SK-N-SH treated with all-trans-retinoic acid at 6 μM for 48 hours (cell line): ENCODE results near the gene CREB3L2.

ENCODE experiments used
- ATAC-seq: fragments of 200-7000 bp; cut with Tn5 transposase; 3 replicates; pipeline ENCODE4 v1.9.1; 2020; ENCODE audit warnings: mild to moderate bottlenecking, moderate library complexity
- ARNTL ChIP-seq: fragments of 450-650 bp; formaldehyde crosslinking; IDR thresholded peaks from 2 replicates; pipeline ENCODE4 v1.5.0; 2020; ENCODE audit warnings: low read depth, mild to moderate bottlenecking, moderate library complexity, borderline replicate concordance
- BACH2 ChIP-seq: fragments of 250-450 bp; sonication (Bioruptor Pico); IDR thresholded peaks from 2 replicates; pipeline ENCODE4 v1.9.0; 2021; ENCODE audit warnings: mild to moderate bottlenecking, borderline replicate concordance
- CSDC2 ChIP-seq: fragments of 250-450 bp; sonication (Bioruptor Pico); IDR thresholded peaks from 2 replicates; pipeline ENCODE4 v1.5.0; 2020; ENCODE audit warnings: mild to moderate bottlenecking, moderate library complexity
- ESRRG ChIP-seq: fragments of 250-450 bp; sonication (Bioruptor Pico); IDR thresholded peaks from 2 replicates; pipeline ENCODE4 v1.6.1; 2021; ENCODE audit warnings: mild to moderate bottlenecking
- PPARA ChIP-seq: fragments of 250-450 bp; sonication (Bioruptor Pico); IDR thresholded peaks from 2 replicates; pipeline ENCODE4 v1.5.0; 2020; ENCODE audit warnings: mild to moderate bottlenecking, borderline replicate concordance
- RARB ChIP-seq: fragments of 250-450 bp; sonication (Bioruptor Pico); IDR thresholded peaks from 2 replicates; pipeline ENCODE4 v1.8.0; 2021; ENCODE audit warnings: mild to moderate bottlenecking, moderate library complexity
- SNAI2 ChIP-seq: fragments of 250-450 bp; sonication (Bioruptor Pico); IDR thresholded peaks from 2 replicates; pipeline ENCODE4 v1.5.0; 2020; ENCODE audit warnings: mild to moderate bottlenecking, moderate library complexity
- TCF4 ChIP-seq: fragments of 250-450 bp; sonication (Bioruptor Pico); IDR thresholded peaks from 2 replicates; pipeline ENCODE4 v1.8.0; 2021; ENCODE audit warnings: mild to moderate bottlenecking, moderate library complexity, borderline replicate concordance
- TOX ChIP-seq: fragments of 250-450 bp; sonication (Bioruptor Pico); IDR thresholded peaks from 2 replicates; pipeline ENCODE4 v1.8.0; 2021; ENCODE audit warnings: mild to moderate bottlenecking, moderate library complexity, borderline replicate concordance
- ZC3H10 ChIP-seq: fragments of 250-450 bp; sonication (Bioruptor Pico); IDR thresholded peaks from 2 replicates; pipeline ENCODE4 v1.5.1; 2021; ENCODE audit warnings: mild to moderate bottlenecking, moderate library complexity
- ZFP3 ChIP-seq: fragments of 250-450 bp; sonication (Bioruptor Pico); IDR thresholded peaks from 2 replicates; pipeline ENCODE4 v1.5.0; 2020; ENCODE audit warnings: mild to moderate bottlenecking, moderate library complexity
- ZNF565 ChIP-seq: fragments of 450-650 bp; formaldehyde crosslinking; conservative IDR thresholded peaks from 2 replicates; pipeline ENCODE4 v1.5.0; 2020; ENCODE audit warnings: low read depth, mild to moderate bottlenecking, moderate library complexity
- ZNF70 ChIP-seq: fragments of 450-650 bp; formaldehyde crosslinking; IDR thresholded peaks from 2 replicates; pipeline ENCODE4 v1.5.0; 2020; ENCODE audit warnings: mild to moderate bottlenecking, moderate library complexity
- ZNF8 ChIP-seq: fragments of 450-650 bp; formaldehyde crosslinking; IDR thresholded peaks from 2 replicates; pipeline ENCODE4 v1.5.0; 2020; ENCODE audit warnings: mild to moderate bottlenecking, moderate library complexity
- TF ChIP-seq, protein P1 (sequence below): fragments of 250-450 bp; sonication (Bioruptor Pico); IDR thresholded peaks from 2 replicates; pipeline ENCODE4 v1.5.0; 2020; ENCODE audit warnings: mild to moderate bottlenecking, moderate library complexity
- TF ChIP-seq, protein P2 (sequence below): fragments of 250-450 bp; sonication (Bioruptor Pico); IDR thresholded peaks from 2 replicates; pipeline ENCODE4 v1.8.0; 2021; ENCODE audit warnings: low read depth, mild to moderate bottlenecking, moderate library complexity, borderline replicate concordance
- TF ChIP-seq, protein P3 (sequence below): fragments of 250-450 bp; sonication (Bioruptor Pico); IDR thresholded peaks from 2 replicates; pipeline ENCODE4 v1.5.1; 2021; ENCODE audit warnings: mild to moderate bottlenecking, moderate library complexity
- TF ChIP-seq, protein P4 (sequence below): fragments of 250-450 bp; sonication (Bioruptor Pico); IDR thresholded peaks from 2 replicates; pipeline ENCODE4 v1.8.0; 2020; ENCODE audit warnings: mild to moderate bottlenecking, moderate library complexity, borderline replicate concordance
- TF ChIP-seq, protein P5 (sequence below): fragments of 250-450 bp; sonication (Bioruptor Pico); IDR thresholded peaks from 2 replicates; pipeline ENCODE4 v1.5.1; 2020; ENCODE audit warnings: low read depth, mild to moderate bottlenecking, moderate library complexity

Gene CREB3L2

DNA sequence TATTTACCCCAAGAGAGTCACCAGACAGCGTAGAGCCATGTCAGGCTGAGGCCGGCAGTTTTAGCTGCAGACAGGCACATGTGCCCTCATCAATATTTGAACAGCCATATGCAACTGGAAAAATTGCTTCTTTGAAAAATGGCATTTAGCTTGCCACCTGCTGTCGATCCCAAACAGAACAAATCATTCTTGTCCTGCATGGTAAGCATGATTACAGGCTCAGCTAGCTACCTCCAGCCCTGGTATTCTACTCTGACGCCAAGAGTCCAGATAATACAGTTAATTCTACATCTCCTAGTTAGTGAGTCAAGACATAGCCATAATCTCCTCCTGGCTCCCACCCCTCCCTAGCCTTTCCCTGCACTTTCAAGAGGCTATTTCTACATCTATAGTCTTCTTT lies 7.7 kb downstream of the CREB3L2 start:
- no peak for ATAC-seq

DNA sequence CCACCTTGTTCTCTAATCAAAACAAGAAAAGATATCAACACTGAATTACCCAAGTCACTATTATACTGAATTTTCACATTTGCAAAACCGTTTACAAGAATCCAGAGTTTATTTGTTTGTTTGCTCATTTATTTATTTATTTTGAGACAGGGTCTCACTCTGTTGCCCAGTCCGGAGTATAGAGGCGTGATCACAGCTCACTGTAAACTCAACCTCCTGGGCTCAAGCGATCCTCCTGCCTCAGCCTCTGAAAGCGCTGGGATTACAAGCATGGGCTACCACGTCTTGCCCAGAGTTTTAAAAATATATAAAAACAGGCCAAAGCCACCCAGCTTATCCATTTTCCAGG lies 8.5 kb downstream of the CREB3L2 start:
- no peak for ATAC-seq
- no peak for TF ChIP-seq ZNF565 (CRISPR knock-in tag)
- no peak for TF ChIP-seq ZNF8 (CRISPR knock-in tag)
- TF ChIP-seq ESRRG, result no peak
- TF ChIP-seq ARNTL (CRISPR knock-in tag), result no peak
- TF ChIP-seq RARB (CRISPR knock-in tag), result no peak
- no peak for TF ChIP-seq ZFP3 (CRISPR knock-in tag)
- TF ChIP-seq ZNF70 (CRISPR knock-in tag), result no peak
- TF ChIP-seq, protein P1, sequence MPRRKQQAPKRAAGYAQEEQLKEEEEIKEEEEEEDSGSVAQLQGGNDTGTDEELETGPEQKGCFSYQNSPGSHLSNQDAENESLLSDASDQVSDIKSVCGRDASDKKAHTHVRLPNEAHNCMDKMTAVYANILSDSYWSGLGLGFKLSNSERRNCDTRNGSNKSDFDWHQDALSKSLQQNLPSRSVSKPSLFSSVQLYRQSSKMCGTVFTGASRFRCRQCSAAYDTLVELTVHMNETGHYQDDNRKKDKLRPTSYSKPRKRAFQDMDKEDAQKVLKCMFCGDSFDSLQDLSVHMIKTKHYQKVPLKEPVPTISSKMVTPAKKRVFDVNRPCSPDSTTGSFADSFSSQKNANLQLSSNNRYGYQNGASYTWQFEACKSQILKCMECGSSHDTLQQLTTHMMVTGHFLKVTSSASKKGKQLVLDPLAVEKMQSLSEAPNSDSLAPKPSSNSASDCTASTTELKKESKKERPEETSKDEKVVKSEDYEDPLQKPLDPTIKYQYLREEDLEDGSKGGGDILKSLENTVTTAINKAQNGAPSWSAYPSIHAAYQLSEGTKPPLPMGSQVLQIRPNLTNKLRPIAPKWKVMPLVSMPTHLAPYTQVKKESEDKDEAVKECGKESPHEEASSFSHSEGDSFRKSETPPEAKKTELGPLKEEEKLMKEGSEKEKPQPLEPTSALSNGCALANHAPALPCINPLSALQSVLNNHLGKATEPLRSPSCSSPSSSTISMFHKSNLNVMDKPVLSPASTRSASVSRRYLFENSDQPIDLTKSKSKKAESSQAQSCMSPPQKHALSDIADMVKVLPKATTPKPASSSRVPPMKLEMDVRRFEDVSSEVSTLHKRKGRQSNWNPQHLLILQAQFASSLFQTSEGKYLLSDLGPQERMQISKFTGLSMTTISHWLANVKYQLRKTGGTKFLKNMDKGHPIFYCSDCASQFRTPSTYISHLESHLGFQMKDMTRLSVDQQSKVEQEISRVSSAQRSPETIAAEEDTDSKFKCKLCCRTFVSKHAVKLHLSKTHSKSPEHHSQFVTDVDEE (CRISPR knock-in tag), result no peak
- no peak for TF ChIP-seq PPARA
- TF ChIP-seq TCF4, result no peak
- TF ChIP-seq, protein P2, sequence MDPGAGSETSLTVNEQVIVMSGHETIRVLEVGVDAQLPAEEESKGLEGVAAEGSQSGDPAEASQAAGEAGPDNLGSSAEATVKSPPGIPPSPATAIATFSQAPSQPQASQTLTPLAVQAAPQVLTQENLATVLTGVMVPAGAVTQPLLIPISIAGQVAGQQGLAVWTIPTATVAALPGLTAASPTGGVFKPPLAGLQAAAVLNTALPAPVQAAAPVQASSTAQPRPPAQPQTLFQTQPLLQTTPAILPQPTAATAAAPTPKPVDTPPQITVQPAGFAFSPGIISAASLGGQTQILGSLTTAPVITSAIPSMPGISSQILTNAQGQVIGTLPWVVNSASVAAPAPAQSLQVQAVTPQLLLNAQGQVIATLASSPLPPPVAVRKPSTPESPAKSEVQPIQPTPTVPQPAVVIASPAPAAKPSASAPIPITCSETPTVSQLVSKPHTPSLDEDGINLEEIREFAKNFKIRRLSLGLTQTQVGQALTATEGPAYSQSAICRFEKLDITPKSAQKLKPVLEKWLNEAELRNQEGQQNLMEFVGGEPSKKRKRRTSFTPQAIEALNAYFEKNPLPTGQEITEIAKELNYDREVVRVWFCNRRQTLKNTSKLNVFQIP (CRISPR knock-in tag), result no peak
- TF ChIP-seq, protein P3, sequence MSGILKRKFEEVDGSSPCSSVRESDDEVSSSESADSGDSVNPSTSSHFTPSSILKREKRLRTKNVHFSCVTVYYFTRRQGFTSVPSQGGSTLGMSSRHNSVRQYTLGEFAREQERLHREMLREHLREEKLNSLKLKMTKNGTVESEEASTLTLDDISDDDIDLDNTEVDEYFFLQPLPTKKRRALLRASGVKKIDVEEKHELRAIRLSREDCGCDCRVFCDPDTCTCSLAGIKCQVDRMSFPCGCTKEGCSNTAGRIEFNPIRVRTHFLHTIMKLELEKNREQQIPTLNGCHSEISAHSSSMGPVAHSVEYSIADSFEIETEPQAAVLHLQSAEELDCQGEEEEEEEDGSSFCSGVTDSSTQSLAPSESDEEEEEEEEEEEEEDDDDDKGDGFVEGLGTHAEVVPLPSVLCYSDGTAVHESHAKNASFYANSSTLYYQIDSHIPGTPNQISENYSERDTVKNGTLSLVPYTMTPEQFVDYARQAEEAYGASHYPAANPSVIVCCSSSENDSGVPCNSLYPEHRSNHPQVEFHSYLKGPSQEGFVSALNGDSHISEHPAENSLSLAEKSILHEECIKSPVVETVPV (CRISPR knock-in tag), result no peak
- no peak for TF ChIP-seq SNAI2
- no peak for TF ChIP-seq TOX
- no peak for TF ChIP-seq ZC3H10
- TF ChIP-seq, protein P4, sequence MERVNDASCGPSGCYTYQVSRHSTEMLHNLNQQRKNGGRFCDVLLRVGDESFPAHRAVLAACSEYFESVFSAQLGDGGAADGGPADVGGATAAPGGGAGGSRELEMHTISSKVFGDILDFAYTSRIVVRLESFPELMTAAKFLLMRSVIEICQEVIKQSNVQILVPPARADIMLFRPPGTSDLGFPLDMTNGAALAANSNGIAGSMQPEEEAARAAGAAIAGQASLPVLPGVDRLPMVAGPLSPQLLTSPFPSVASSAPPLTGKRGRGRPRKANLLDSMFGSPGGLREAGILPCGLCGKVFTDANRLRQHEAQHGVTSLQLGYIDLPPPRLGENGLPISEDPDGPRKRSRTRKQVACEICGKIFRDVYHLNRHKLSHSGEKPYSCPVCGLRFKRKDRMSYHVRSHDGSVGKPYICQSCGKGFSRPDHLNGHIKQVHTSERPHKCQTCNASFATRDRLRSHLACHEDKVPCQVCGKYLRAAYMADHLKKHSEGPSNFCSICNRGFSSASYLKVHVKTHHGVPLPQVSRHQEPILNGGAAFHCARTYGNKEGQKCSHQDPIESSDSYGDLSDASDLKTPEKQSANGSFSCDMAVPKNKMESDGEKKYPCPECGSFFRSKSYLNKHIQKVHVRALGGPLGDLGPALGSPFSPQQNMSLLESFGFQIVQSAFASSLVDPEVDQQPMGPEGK (CRISPR knock-in tag), result no peak
- TF ChIP-seq, all 23 proteins: peak for 0

More for the DNA sequence above, 7.7 kb downstream of the CREB3L2 start:
- no peak for TF ChIP-seq ZNF565 (CRISPR knock-in tag)
- TF ChIP-seq, protein P1 (CRISPR knock-in tag), result no peak

DNA sequence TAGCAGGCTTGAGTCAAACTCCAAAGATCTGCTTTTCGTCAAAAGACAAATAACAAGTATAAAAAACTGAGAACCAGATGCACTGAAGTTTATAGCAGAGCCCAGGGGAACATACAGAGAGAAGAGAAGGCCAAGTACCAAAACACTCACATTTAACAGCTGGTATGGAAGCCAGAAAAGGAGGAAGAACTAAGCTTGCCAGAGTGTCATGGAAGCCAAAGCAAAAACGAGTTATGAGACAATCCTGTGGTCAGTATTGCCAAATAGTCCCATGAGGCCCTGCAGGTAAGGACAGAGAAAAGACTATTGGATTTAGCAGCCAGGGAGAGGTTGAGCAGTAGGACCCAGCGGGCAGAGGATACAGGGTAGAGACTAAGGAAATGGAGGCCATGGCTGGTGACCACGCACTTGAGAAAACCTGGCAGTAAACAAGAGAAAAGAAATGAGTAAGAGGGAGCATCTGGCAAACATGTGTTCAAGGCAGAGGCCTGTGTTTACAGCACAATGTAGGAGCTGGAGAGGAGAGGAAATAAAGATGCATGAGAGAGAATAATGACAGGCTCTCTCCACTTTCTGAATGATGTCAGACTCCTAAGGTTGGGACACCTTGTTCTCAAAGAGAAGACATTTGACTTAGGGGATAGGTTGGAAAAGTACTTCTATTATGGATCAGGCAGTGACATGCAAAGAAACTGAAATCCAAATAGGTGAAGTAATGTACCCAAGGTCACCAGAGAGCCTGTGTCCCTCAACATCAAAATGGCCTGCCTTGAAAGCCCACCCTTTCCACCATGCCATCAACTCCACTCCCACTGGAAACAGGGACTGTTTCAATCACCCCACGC lies 9.1 kb downstream of the CREB3L2 start:
- TF ChIP-seq TCF4 (peak; percentile 89), BACH2 (CRISPR knock-in tag) (no peak), ZC3H10 (no peak), ZNF70 (CRISPR knock-in tag) (peak; percentile 66; the same call in 1 of the 2 replicates), SNAI2 (peak; percentile 55; the same call in 1 of the 2 replicates), ZNF8 (CRISPR knock-in tag) (0 out of 2 replicates have a peak, but pooled peaks have one; percentile 4), CSDC2 (CRISPR knock-in tag) (no peak), ZFP3 (CRISPR knock-in tag) (peak; percentile 16; the same call in 1 of the 2 replicates)
- TF ChIP-seq, protein P1 (CRISPR knock-in tag), result peak; percentile 50; the same call in 1 of the 2 replicates
- TF ChIP-seq, protein P5, sequence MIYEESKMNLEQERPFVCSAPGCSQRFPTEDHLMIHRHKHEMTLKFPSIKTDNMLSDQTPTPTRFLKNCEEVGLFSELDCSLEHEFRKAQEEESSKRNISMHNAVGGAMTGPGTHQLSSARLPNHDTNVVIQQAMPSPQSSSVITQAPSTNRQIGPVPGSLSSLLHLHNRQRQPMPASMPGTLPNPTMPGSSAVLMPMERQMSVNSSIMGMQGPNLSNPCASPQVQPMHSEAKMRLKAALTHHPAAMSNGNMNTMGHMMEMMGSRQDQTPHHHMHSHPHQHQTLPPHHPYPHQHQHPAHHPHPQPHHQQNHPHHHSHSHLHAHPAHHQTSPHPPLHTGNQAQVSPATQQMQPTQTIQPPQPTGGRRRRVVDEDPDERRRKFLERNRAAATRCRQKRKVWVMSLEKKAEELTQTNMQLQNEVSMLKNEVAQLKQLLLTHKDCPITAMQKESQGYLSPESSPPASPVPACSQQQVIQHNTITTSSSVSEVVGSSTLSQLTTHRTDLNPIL (CRISPR knock-in tag), result no peak
- TF ChIP-seq, all 23 proteins: peak for 6
- peak; percentile 85 for ATAC-seq
